ENCODE data around the gene PRKN. TPM values are rescaled to one million over a fixed set of nuclear protein-coding genes. Genes with fewer than 3 reads are reported as not detected.

Gene PRKN
- total and polyA plus RNA-seq, 2 donors (not counting 3 experiments of a cell fraction or from before 2014, with no cell fraction given), result 0.06 TPM; not detected in 1

- H3K79me2 ChIP-seq (ENCODE audit: control insufficient read depth, insufficient read depth, low read length), result no peaks in the 10 kb centered on the region
- no peak for FAIRE-seq
- no peaks in the 10 kb centered on the region for H3K36me3 ChIP-seq (ENCODE audit: control insufficient read depth in 2 of 2, extremely low read depth in 1 of 2, insufficient read depth in 2 of 2, low read length in 2 of 2)
- no TSS peak for BruUV-seq (replicated peaks)
- H3K9me3 ChIP-seq (replicated peaks; ENCODE audit: control insufficient read depth, insufficient read depth, low read length), result no peaks in the 10 kb centered on the region
- no peaks in the 10 kb centered on the region for H3K4me1 ChIP-seq (ENCODE audit: control insufficient read depth, extremely low read depth, insufficient read depth, low read length)
- no peaks in the 10 kb centered on the region for H3K27me3 ChIP-seq (ENCODE audit: control insufficient read depth in 2 of 2, insufficient read depth in 2 of 2, low read length in 2 of 2)
- no peak overlapping the region for H3K4me2 ChIP-seq (ENCODE audit: insufficient read depth, low read length)
- no peak for TF ChIP-seq CTCF (IDR thresholded peaks at IDR 0.05; ENCODE audit: extremely low read depth in 1 of 2, insufficient read depth in 1 of 2, low read depth in 1 of 2, low read length in 2 of 2)
- no peak for TF ChIP-seq POLR2A (IDR thresholded peaks at IDR 0.05; ENCODE audit: low read depth, low read length)
- TF ChIP-seq GATA2 (IDR thresholded peaks at IDR 0.05; ENCODE audit: insufficient read depth, insufficient read length, low read depth, low read length), result no peak
- TF ChIP-seq MAX (IDR thresholded peaks at IDR 0.05; ENCODE audit: insufficient read depth, insufficient read length), result no peak
- TF ChIP-seq FOS (IDR thresholded peaks at IDR 0.05; ENCODE audit: borderline replicate concordance, insufficient read depth, low read length), result no peak
- no peak for TF ChIP-seq EZH2 (IDR thresholded peaks at IDR 0.05; ENCODE audit: borderline replicate concordance, low read depth, low read length, severe bottlenecking)
- no peak for TF ChIP-seq POLR2AphosphoS5 (IDR thresholded peaks at IDR 0.05; ENCODE audit: insufficient read depth, low read depth, low read length)
- TF ChIP-seq JUN (IDR thresholded peaks at IDR 0.05; ENCODE audit: borderline replicate concordance, insufficient read depth, insufficient read length, low read depth), result no peak
- no peak for TF ChIP-seq MYC (IDR thresholded peaks at IDR 0.05; ENCODE audit: low read depth, low read length)
- ChIA-PET CTCF (no interaction called here), POLR2A (no interaction called here)
- no peak overlapping the region for H3K4me3 ChIP-seq (replicated peaks in 1 of 3; ENCODE audit: insufficient read depth in 1 of 3, low read depth in 1 of 3, low read length in 3 of 3)
- dilution Hi-C loops (cut with MboI; ENCODE audit: extremely low pct_ligation_motif_present, low sequenced_read_pairs) (no loop called here), intact Hi-C loops (cut with micrococcal nuclease) (no loop called here)
- no peak overlapping the region for H3K27ac ChIP-seq (ENCODE audit: insufficient read depth, low read depth, low read length)
- DNase-seq (ENCODE audit: low read depth, low spot score), result no peak
- no peak overlapping the region for H3K9ac ChIP-seq (replicated peaks; ENCODE audit: extremely low read depth, insufficient read depth, low read length)
- no peaks in the 10 kb centered on the region for H4K20me1 ChIP-seq (replicated peaks; ENCODE audit: control insufficient read depth, extremely low read depth, insufficient read depth, low read length)
- no peak overlapping the region for H2AFZ ChIP-seq (ENCODE audit: low read depth, low read length)
- no peaks in the 10 kb centered on the region for H3K9me1 ChIP-seq (replicated peaks; ENCODE audit: control insufficient read depth, extremely low read depth, insufficient read depth, low read length)
Measured at GRCh38 chr6:162387718-162388382, 339.7 kb downstream of the PRKN start.

Data from endothelial cell of umbilical vein (primary cell).